A172 (cell line): ENCODE results near the gene PSMB3. TPM values are rescaled to one million over a fixed set of nuclear protein-coding genes. Genes with fewer than 3 reads are reported as not detected.

Experiments used
- DNase-seq: peaks from one replicate; pipeline ENCODE4 v3.0.0-alpha.2; 2015; ENCODE audit warnings: low spot score
- total RNA-seq: library from RNA; depleted of rRNA; stranded (reverse); fragments of >200 nt; shearing (Covaris generic); gene quantifications from 2 replicates; pipeline ENCODE4 v1.2.3, GENCODE V29; 2014; rRNA removed

The PSMB3 gene
- total RNA-seq, 1 experiment from 2014 or later, result 484 TPM

DNA sequence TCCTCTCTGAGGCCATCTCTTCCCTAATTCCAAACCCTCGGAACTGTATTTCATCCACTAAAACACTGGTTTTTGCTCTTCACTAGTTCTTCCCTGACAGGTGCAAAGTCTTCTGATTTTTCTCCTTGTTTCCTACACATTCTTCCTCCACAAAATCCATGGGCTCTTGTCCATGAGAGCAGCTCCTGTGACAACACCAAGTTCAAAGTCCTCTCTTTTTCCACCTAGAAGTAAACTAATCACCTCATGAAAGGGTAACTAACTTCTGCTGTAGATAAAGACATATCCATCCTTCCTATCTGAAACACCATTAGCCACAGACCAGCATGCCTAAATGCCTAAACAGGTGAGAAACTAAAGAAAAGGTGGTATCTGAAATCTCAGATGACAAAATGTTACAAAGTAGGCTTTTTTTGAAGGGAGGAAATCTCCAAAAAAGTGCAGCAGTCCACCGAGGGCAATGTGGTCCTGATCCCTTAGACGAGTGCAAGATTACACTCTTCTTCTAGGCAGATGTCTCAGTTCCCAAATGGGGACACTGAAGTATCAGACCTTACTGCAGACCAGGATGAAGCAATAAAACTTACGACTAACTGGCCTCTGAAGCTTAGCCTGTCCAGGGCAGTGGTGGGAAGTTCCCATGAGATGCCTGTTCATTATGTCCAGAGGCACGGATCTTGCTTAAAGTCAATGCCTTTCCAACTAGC lies 44.1 kb downstream of the PSMB3 start:
- DNase-seq, result no peak

DNA sequence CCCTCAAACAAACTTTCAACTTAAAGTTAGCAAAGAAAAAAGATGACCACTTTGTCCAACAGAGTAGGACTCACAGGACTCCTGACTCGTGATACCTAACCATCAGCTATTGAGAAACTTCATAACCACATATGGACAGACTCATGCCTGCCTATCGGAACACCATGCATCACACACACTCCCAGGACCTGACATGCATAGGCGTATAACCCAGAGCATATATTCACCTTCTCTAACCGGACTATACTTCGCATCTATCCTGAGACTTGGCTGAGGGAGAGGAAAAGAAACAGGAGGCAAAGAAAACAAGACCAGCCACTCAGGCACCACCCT lies 44.6 kb downstream of the PSMB3 start:
- DNase-seq, result no peak

DNA sequence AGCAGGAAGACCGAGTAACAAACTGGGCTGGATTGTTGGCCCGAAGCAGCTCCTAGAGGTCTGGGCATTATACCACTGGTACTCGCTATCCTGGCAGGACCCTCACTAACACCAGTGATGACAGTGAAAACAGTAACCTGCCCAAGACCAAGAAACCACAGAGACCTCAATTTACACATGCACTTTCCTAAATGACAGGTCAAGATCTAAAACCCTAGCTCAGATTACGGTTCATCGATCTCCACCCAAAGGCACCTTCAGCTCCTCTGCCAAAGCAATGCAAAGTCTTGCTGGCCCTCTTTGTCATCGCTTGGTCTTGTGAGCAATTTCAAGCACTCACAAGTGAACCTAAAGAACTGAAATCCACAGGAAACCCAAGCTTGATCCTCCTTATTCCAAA lies 45.3 kb downstream of the PSMB3 start:
- no peak for DNase-seq

DNA sequence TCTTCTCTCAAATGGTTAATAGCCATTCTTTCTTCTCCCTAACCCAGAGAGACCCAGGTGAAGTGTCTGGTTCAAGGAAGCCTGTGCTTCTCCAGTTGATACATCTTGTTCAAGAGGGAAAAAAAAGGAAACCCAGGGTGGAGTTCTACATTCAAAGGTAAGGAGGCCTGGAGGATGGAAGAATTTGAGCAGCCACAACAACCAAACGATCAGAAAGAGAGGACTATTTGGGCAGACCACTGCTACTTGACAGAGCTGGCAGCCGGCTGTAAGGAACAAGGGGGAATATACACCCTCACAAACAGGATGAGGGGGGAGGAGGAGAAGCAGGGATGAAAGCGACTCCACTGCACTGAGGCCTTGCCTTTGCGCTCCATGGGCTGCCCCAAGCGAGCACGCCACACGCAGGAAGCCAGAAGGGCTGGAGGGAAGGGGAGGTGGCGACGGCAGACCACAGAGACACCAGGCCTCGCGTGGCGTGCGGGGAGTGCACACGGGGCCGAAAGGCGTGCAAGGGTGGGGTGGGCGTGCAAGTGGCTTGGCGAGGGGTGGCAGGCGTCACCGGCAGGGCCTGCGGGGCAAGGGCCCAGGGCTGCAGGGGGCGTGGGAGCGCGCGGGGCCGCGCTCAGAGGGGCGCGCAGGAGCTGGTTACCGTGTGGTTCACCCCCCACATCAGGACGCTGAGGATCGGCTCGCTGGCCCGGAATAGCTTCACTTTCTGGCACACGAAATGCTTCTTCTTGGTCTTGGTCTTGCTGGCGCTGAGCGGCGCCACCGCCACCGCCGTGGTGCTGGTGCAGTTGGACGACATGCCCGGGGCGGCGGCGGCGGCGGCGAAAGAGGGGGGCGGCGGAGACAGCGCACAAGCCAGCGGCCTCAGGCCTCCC lies 46.3 kb downstream of the PSMB3 start:
- peak; percentile 42 for DNase-seq

DNA sequence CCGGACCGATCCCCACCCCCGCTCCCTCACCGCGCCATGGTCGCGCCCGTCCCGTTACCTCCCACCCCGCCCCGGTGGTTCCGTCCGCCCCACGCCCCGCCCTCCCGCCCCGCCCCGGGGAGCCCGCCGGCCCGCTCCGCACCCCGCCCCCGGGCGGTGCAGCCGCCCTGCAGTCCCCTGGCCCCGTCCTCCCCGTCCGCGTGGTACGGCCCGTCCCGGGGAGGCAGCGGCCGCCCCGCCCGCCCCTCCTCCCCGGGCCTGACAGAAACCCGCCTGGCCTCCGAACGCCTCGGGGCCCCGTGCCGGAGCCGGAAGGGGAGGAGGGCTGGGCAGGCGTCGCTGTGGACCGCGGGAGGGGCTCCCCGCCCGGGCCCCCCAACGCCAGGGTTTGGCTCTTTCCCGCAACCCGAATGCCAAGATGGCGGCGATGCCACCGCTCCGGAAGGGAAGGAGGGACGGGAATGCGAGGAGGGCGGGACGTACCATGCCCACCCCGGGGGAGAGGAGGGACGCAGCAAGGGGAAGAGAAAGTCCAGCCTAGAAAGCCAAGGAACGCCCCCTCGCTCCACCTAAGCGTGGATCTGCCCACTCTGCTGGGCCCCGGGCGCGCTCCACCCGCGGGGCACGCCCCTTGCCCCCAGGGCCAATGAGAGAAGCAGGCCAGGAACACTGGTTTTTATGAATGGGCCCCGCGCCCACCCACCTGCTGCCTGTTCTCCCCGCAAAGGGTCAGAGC lies 47.1 kb downstream of the PSMB3 start, which contains the start of gene PIP4K2B:
PIP4K2B (minus strand) TSS at position 56 of the 736 bp plus-strand sequence. CDS start 132 bp downstream, outside the sequence.
- DNase-seq, result peak; percentile 98

DNA sequence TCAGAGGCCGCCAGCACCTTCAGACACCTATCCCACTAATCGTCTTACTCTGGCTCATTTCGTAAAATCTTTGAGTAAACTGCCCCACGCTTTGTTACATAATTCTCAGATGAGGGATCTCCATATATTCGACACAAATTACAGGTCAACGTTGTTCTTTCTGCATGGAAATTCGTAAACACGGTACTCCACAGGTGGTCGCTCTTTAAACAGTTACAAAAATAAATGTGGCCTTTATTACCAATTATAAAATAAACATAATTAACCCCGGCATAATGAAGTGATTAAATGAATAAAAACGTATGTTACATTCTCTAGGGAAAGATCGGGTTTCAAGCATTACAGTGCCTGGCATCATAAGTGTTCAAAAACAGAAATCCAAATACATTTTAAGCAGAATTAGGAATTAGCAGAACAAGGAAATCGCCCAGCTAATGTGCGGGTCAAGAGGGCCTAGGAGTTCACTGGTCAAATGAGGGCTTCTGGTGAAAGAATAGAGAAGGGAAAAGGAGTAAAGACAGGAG lies 47.8 kb downstream of the PSMB3 start:
- DNase-seq, result no peak

DNA sequence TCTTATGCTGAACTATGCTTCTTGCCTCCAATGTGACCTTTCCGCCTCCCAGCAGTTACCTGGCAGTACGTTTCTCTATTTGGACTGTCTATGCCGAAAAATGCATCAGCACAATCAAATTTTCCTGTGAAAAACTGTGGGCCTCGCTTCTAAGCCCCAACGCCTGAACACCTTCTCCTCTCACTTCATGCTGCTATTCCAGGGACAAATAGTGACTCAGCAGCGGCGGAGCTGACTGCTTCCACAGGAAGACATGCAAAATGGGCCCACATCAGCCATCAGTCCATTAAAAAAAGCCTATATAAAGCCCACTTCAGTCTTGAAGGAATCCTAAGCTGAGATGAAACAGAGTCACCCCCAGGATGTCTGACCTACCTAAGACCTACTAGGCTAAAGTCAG lies 57.3 kb downstream of the PSMB3 start:
- no peak for DNase-seq

Other genes starting within 250 kb of the PSMB3 start
- gene SRCIN1, start 146.8 kb upstream of the PSMB3 start, total RNA-seq, result 0.19 and 0.26 TPM in 2 replicates
- gene EPOP, start 77.8 kb upstream of the PSMB3 start, total RNA-seq, result 3.0 and 3.7 TPM in 2 replicates
- 17.4 and 21.4 TPM in 2 replicates for gene MLLT6, start 47.5 kb upstream of the PSMB3 start, total RNA-seq
- gene CISD3, start 22.4 kb upstream of the PSMB3 start, total RNA-seq, result 7.5 and 12.4 TPM in 2 replicates
- gene PCGF2, start 4.4 kb upstream of the PSMB3 start, total RNA-seq, result 8.2 and 9.9 TPM in 2 replicates
- gene PIP4K2B, start 46.8 kb downstream of the PSMB3 start, total RNA-seq, result 55.6 and 66.9 TPM in 2 replicates
- 15.8 and 16.1 TPM in 2 replicates for gene CWC25, start 72.6 kb downstream of the PSMB3 start, total RNA-seq
- 1,400 and 1,966 TPM in 2 replicates for gene RPL23, start 101.0 kb downstream of the PSMB3 start, total RNA-seq
- 248 and 270 TPM in 2 replicates for gene LASP1, start 117.3 kb downstream of the PSMB3 start, total RNA-seq
- gene FBXO47, start 214.7 kb downstream of the PSMB3 start, total RNA-seq, result not detected in 2 replicates